A549 (cell line): ENCODE measurements around the gene GRK5. TPM values are rescaled to one million over a fixed set of nuclear protein-coding genes. Genes with fewer than 3 reads are reported as not detected.
A peak's percentile ranks its signal among the peaks of the same experiment; 100 is the strongest.

ENCODE experiments used
- ATAC-seq, 2 experiments: fragments of 200-7000 bp in 1 of 2; fragments of >200 bp in 1 of 2; cut with Nextera tagmentation in 1 of 2; cut with Tn5 transposase in 1 of 2; 3 replicates each; pipeline versions ENCODE4 v1.8.0 to v1.9.1; 2018 to 2020; ENCODE audit warnings: mild to moderate bottlenecking in 1 of 2, moderate library complexity in 1 of 2
- CTCF ChIA-PET: fragments of 300-600 bp; sonication (Branson Sonifier 250); formaldehyde crosslinking; extraction: SDS; loops from one replicate; lab custom pipeline; 2021; ENCODE audit warnings: antibody characterized with exemption, inconsistent platforms; lab: Yijun Ruan, JAX
- POLR2A ChIA-PET: fragments of 350-600 bp; formaldehyde crosslinking; extraction: SDS; loops from one replicate; lab custom pipeline; 2021; ENCODE audit warnings: antibody characterized with exemption, inconsistent platforms; lab: Yijun Ruan, JAX
- DNase-seq, 2 experiments: peaks; one replicate each; pipeline versions ENCODE4 v3.0.0 to v3.0.0-alpha.2; 2011 to 2016; ENCODE audit warnings: low read depth in 1 of 2, low spot score in 1 of 2
- FAIRE-seq: peaks from 2 replicates; lab custom pipeline; 2011; peaks lifted over from hg19 to GRCh38; lab: Jason Lieb, UNC
- H3K27ac ChIP-seq, 2 experiments: fragments of >200 bp; sonication (Bioruptor Twin); formaldehyde crosslinking; 3 replicates each; pipeline ENCODE4 v1.5.1; 2016 to 2017
- H3K4me1 ChIP-seq: fragments of >200 bp; sonication (Bioruptor Twin); formaldehyde crosslinking; 3 replicates; pipeline ENCODE4 v1.6.1; 2016
- H3K4me2 ChIP-seq: fragments of >200 bp; sonication (Bioruptor Twin); formaldehyde crosslinking; 3 replicates; pipeline ENCODE4 v1.6.1; 2016
- H3K4me3 ChIP-seq: fragments of >200 bp; sonication (Bioruptor Twin); formaldehyde crosslinking; 3 replicates; pipeline ENCODE4 v1.5.1; 2016
- H3K9me3 ChIP-seq: fragments of >200 bp; sonication (Bioruptor Twin); formaldehyde crosslinking; 3 replicates; pipeline ENCODE4 v1.6.1; 2016
- BHLHE40 ChIP-seq: IDR thresholded peaks from 2 replicates; pipeline ENCODE4 v1.6.1; 2012; ENCODE audit warnings: low read depth, low read length, inconsistent platforms
- CBX2 ChIP-seq: fragments of 200-600 bp; sonication (generic); IDR thresholded peaks from 2 replicates; pipeline ENCODE4 v1.6.1; 2016; ENCODE audit warnings: low read depth, mild to moderate bottlenecking, borderline replicate concordance
- CBX8 ChIP-seq: fragments of 200-600 bp; sonication (generic); IDR thresholded peaks from 2 replicates; pipeline ENCODE4 v1.6.1; 2016
- CHD4 ChIP-seq: fragments of 200-600 bp; sonication (generic); IDR thresholded peaks from 2 replicates; pipeline ENCODE4 v1.6.1; 2016; ENCODE audit warnings: antibody characterized with exemption, mild to moderate bottlenecking, borderline replicate concordance
- EP300 ChIP-seq, 2 experiments: fragments of >200 bp; sonication (Bioruptor Twin); formaldehyde crosslinking; IDR thresholded peaks; 2 replicates in 1 of 2; 3 replicates in 1 of 2; pipeline ENCODE4 v1.6.1; 2016 to 2017
- ESRRA ChIP-seq: fragments of 150-350 bp; IDR thresholded peaks from 2 replicates; pipeline ENCODE4 v1.6.1; 2014; ENCODE audit warnings: mild to moderate bottlenecking, low read length, borderline replicate concordance
- FOSB ChIP-seq: fragments of 250-450 bp; sonication (Bioruptor Pico); IDR thresholded peaks from 2 replicates; pipeline ENCODE4 v1.5.0; 2020; ENCODE audit warnings: mild to moderate bottlenecking, moderate library complexity
- FOSL2 ChIP-seq, 2 experiments: fragments of 450-650 bp in 1 of 2; fragments of >200 bp in 1 of 2; sonication (Bioruptor Twin) in 1 of 2; formaldehyde crosslinking; IDR thresholded peaks; 2 replicates each; pipeline versions ENCODE4 v1.5.0 to v1.6.1; 2016 to 2020; ENCODE audit warnings: mild to moderate bottlenecking in 1 of 2, moderate library complexity in 1 of 2
- FOXS1 ChIP-seq: fragments of 250-450 bp; sonication (Bioruptor Pico); IDR thresholded peaks from 2 replicates; pipeline ENCODE4 v1.5.0; 2020; ENCODE audit warnings: mild to moderate bottlenecking, moderate library complexity
- HEYL ChIP-seq: fragments of 250-450 bp; sonication (Bioruptor Pico); IDR thresholded peaks from 2 replicates; pipeline ENCODE4 v1.8.0; 2021; ENCODE audit warnings: mild to moderate bottlenecking, moderate library complexity
- JUNB ChIP-seq: fragments of >200 bp; sonication (Bioruptor Twin); formaldehyde crosslinking; IDR thresholded peaks from 2 replicates; pipeline ENCODE4 v1.6.1; 2016
- MAFK ChIP-seq: fragments of 450-650 bp; IDR thresholded peaks from 2 replicates; pipeline ENCODE4 v1.6.1; 2014; ENCODE audit not compliant: partially characterized antibody
- MAZ ChIP-seq: fragments of 150-350 bp; IDR thresholded peaks from 2 replicates; pipeline ENCODE4 v1.6.1; 2014; ENCODE audit warnings: antibody characterized with exemption, low read depth, low read length, borderline replicate concordance
- NFE2L2 ChIP-seq: fragments of 150-350 bp; conservative IDR thresholded peaks from 2 replicates; pipeline ENCODE4 v1.6.1; 2014; ENCODE audit warnings: low read length
- NPAS2 ChIP-seq: fragments of 250-450 bp; sonication (Bioruptor Pico); IDR thresholded peaks from 2 replicates; pipeline ENCODE4 v1.8.0; 2022; ENCODE audit warnings: mild to moderate bottlenecking, moderate library complexity, borderline replicate concordance
- POLR2A ChIP-seq: IDR thresholded peaks from 2 replicates; pipeline ENCODE4 v1.6.1; 2012; ENCODE audit warnings: mild to moderate bottlenecking, low read length
- RAD21 ChIP-seq, 2 experiments: fragments of >200 bp in 1 of 2; sonication (Bioruptor Twin) in 1 of 2; formaldehyde crosslinking in 1 of 2; IDR thresholded peaks in 1 of 2; conservative IDR thresholded peaks in 1 of 2; 2 replicates in 1 of 2; 3 replicates in 1 of 2; pipeline ENCODE4 v1.6.1; 2012 to 2018; ENCODE audit warnings: inconsistent platforms in 1 of 2
- RARB ChIP-seq: fragments of 250-450 bp; sonication (Bioruptor Pico); IDR thresholded peaks from 2 replicates; pipeline ENCODE4 v1.8.0; 2021; ENCODE audit warnings: mild to moderate bottlenecking, moderate library complexity
- RCOR1 ChIP-seq: fragments of 150-350 bp; IDR thresholded peaks from 2 replicates; pipeline ENCODE4 v1.6.1; 2014; ENCODE audit warnings: antibody characterized with exemption, low read length, low read depth
- TP53 ChIP-seq: fragments of 250-450 bp; sonication (Bioruptor Pico); IDR thresholded peaks from 2 replicates; pipeline ENCODE4 v1.5.0; 2021; ENCODE audit warnings: mild to moderate bottlenecking, moderate library complexity
- ZFP36 ChIP-seq: fragments of 450-650 bp; IDR thresholded peaks from 2 replicates; pipeline ENCODE4 v1.6.1; 2014; ENCODE audit warnings: borderline replicate concordance; ENCODE audit not compliant: partially characterized antibody
- WGBS: methylation state at CpG from one replicate; pipeline ENCODE4 v1.1.6; 2017; ENCODE audit errors: missing lambda C conversion rate; 5-methylcytosine and 5-hydroxymethylcytosine counted together
- polyA plus RNA-seq, 4 experiments: library from polyadenylated mRNA; depleted of rRNA in 3 of 4; stranded (reverse); fragments of >200 nt; fragmentation: RNase III in 1 of 4; extraction: RNeasy Plus Mini Kit Qiagen cat#74134 plus additional on column Dnase treatment in 1 of 4; gene quantifications; 2 replicates in 3 of 4; 3 replicates in 1 of 4; pipeline ENCODE4 v1.2.3, GENCODE V29; 2011 to 2017
- TF ChIP-seq, protein P1 (sequence below): fragments of 200-600 bp; sonication (generic); IDR thresholded peaks from 2 replicates; pipeline ENCODE4 v1.6.1; 2016; ENCODE audit warnings: antibody characterized with exemption, mild to moderate bottlenecking, moderate library complexity
- TF ChIP-seq, protein P2 (sequence below): fragments of 450-650 bp; IDR thresholded peaks from 2 replicates; pipeline ENCODE4 v1.6.1; 2014; ENCODE audit warnings: antibody characterized with exemption
- TF ChIP-seq, protein P3 (sequence below): IDR thresholded peaks from 2 replicates; pipeline ENCODE4 v1.6.1; 2012
- TF ChIP-seq, protein P4 (sequence below): fragments of >200 bp; sonication (Bioruptor Twin); formaldehyde crosslinking; IDR thresholded peaks from 2 replicates; pipeline ENCODE4 v1.6.1; 2016

The GRK5 gene
- polyA plus RNA-seq, 2 of the 4 experiments (the other 2 are of a cell fraction), result 5.0 to 7.9 TPM

DNA sequence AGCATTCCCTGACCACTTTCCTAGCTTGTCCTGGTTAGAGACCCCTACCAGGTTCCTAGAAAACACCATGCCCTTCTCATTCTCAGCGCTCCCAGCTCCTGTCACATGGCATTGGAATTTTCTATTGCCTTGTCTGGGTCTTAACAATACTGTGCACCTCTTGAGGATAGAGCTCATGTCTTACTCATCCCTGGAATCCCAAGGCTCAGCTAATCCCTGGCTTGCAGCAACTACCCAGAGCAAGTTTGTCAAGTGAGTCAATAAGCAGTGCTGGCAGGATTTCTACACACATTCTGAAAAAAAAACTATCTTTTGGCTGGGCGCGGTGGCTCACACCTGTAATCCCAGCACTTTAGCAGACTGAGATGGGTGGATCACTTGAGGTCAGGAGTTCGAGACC is 17.0 kb upstream of the GRK5 start (continued):
- TF ChIP-seq ESRRA, result no peak
- no peak for TF ChIP-seq POLR2A

DNA sequence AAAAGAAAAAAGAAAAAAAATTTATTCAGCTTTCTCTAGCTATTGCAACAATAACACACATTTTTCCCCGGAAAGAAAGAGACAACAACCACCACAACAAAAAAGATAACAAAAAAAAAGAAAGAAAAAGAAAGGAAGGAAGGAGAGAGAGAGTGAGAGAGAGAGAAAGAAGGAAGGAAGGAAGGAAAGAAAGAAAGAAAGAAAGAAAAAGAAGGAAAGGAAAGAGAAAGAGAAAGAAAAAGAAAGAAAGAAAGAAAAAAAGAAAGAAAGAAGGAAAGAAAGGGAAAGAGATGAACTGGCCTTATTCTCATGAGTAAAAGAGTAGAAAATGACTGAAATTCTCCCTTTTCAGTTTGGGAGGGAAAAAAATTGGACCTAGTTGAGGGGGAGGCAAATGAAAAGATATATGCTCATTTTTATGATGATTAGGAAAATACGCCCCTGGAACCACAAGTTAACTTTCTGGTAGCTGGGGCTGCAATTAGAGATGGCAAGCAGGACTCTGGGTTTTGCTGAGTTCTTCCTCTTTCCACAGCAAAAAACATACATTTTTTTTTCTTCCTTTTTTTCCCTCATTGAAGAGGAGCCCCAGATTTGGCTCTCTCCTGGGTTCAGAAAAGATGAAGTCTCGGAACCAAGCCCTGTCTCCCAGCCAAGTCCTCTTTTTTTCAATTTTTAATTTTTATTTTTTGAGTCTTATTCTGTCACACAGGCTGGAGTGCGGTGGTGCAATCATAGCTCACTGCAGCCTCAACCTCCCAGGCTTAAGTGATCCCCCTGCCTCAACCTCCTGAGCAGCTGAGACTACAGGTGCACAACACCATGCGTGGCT is 16.2 kb upstream of the GRK5 start:
- H3K4me1 ChIP-seq, result peaks cover 17% of the 10 kb centered on the region
- H3K27ac ChIP-seq, result peak overlapping the region in 1 of 2 experiments; percentile 77; a peak in 3 of 6 replicates
- no peak overlapping the region for H3K4me3 ChIP-seq
- no peak for ATAC-seq
- POLR2A ChIA-PET, result interaction anchor here (1.3 kb wide), 2 partner anchors 62 to 161 kb away, joined by 4 to 7 read pairs; partner anchors contain the start of gene NANOS1
- peak overlapping the region; percentile 36; the same call in 2 of the 3 replicates for H3K4me2 ChIP-seq
- 51% methylated on average over 5 of the region's 5 CpGs for WGBS
- CTCF ChIA-PET, result interaction anchor here (0.8 to 3.3 kb wide), 5 partner anchors 8 to 352 kb away, joined by 3 to 39 read pairs (median 11); partner anchors contain the start of gene RGS10
- no peaks in the 10 kb centered on the region for H3K9me3 ChIP-seq
- TF ChIP-seq FOXS1 (CRISPR knock-in tag) (no peak), RCOR1 (no peak), CBX8 (no peak), NFE2L2 (no peak), CBX2 (no peak), FOSL2 (IDR thresholded peaks at IDR 0.05) (no peak), FOSL2 (CRISPR knock-in tag; IDR thresholded peaks at IDR 0.05) (no peak), RAD21 (conservative IDR thresholded peaks at IDR 0.05 in 1 of 2, IDR thresholded peaks at IDR 0.05 in 1 of 2) (no peak), TP53 (CRISPR knock-in tag) (no peak)
- FAIRE-seq, result no peak
- DNase-seq, result no peak

DNA sequence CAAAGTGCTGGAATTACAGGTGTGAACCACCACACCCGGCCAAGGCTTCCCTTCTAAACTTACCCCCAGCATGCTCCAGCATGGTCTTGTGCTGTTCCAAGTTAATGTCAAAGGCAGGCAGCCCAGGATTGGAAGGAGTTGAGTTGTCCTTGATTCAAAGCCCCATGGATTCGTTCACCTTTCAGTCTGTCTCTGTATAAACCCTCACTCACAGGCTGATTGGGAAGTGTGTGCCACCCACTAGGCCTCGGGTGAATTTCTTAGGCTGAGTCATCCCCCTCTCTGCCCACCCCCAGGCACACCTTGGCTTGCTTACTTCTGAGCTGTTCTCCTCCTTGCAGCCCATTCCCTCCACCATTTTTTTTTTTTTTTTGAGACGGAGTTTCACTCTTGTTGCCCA is 15.5 kb upstream of the GRK5 start:
- no peak for FAIRE-seq
- POLR2A ChIA-PET, result no interaction called here
- Histone ChIP-seq H3K27ac (peak overlapping the region in 1 of 2 experiments; percentile 25; a peak in 1 of 6 replicates), H3K4me2 (no peak overlapping the region), H3K9me3 (no peaks in the 10 kb centered on the region), H3K4me1 (peaks cover 17% of the 10 kb centered on the region), H3K4me3 (no peak overlapping the region)
- 67% methylated on average over 4 of the region's 4 CpGs for WGBS
- TF ChIP-seq, protein P1, sequence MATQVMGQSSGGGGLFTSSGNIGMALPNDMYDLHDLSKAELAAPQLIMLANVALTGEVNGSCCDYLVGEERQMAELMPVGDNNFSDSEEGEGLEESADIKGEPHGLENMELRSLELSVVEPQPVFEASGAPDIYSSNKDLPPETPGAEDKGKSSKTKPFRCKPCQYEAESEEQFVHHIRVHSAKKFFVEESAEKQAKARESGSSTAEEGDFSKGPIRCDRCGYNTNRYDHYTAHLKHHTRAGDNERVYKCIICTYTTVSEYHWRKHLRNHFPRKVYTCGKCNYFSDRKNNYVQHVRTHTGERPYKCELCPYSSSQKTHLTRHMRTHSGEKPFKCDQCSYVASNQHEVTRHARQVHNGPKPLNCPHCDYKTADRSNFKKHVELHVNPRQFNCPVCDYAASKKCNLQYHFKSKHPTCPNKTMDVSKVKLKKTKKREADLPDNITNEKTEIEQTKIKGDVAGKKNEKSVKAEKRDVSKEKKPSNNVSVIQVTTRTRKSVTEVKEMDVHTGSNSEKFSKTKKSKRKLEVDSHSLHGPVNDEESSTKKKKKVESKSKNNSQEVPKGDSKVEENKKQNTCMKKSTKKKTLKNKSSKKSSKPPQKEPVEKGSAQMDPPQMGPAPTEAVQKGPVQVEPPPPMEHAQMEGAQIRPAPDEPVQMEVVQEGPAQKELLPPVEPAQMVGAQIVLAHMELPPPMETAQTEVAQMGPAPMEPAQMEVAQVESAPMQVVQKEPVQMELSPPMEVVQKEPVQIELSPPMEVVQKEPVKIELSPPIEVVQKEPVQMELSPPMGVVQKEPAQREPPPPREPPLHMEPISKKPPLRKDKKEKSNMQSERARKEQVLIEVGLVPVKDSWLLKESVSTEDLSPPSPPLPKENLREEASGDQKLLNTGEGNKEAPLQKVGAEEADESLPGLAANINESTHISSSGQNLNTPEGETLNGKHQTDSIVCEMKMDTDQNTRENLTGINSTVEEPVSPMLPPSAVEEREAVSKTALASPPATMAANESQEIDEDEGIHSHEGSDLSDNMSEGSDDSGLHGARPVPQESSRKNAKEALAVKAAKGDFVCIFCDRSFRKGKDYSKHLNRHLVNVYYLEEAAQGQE, result no peak
- TF ChIP-seq, protein P2, sequence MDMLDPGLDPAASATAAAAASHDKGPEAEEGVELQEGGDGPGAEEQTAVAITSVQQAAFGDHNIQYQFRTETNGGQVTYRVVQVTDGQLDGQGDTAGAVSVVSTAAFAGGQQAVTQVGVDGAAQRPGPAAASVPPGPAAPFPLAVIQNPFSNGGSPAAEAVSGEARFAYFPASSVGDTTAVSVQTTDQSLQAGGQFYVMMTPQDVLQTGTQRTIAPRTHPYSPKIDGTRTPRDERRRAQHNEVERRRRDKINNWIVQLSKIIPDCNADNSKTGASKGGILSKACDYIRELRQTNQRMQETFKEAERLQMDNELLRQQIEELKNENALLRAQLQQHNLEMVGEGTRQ, result no peak
- TF ChIP-seq, protein P3, sequence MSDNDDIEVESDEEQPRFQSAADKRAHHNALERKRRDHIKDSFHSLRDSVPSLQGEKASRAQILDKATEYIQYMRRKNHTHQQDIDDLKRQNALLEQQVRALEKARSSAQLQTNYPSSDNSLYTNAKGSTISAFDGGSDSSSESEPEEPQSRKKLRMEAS, result no peak
- TF ChIP-seq MAZ, result no peak
- no peak for TF ChIP-seq CBX8
- no peak for TF ChIP-seq RARB
- no peak for TF ChIP-seq ZFP36
- no peak for TF ChIP-seq FOSB (CRISPR knock-in tag)
- no peak for TF ChIP-seq JUNB
- no peak for TF ChIP-seq HEYL (CRISPR knock-in tag)
- no peak for TF ChIP-seq BHLHE40
- no peak for TF ChIP-seq NPAS2
- no peak for TF ChIP-seq EP300 (IDR thresholded peaks at IDR 0.05)
- TF ChIP-seq, protein P4, sequence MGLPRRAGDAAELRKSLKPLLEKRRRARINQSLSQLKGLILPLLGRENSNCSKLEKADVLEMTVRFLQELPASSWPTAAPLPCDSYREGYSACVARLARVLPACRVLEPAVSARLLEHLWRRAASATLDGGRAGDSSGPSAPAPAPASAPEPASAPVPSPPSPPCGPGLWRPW, result no peak
- no peak for TF ChIP-seq CHD4
- no peak for TF ChIP-seq CBX2
- no peak for TF ChIP-seq MAFK
- DNase-seq, result no peak
- ATAC-seq, result no peak; a peak in 1 of 6 replicates
- CTCF ChIA-PET, result interaction anchor here (1.4 to 3.3 kb wide), 5 partner anchors 7 to 352 kb away, joined by 4 to 39 read pairs (median 11); partner anchors contain the start of genes GRK5 and RGS10
